HFFc6 (cell line): ENCODE data around the gene LIF. TPM values are rescaled to one million over a fixed set of nuclear protein-coding genes. Genes with fewer than 3 reads are reported as not detected.

Experiments used
- DNase-seq: peaks from one replicate; pipeline ENCODE4 v3.0.0-alpha.2; 2018
- H3K27ac Mint-ChIP-seq: 2 replicates; pipeline ENCODE4 v1.8.0; 2020; ENCODE audit warnings: mild to moderate bottlenecking, mixed read lengths
- H3K27me3 Mint-ChIP-seq: 2 replicates; pipeline ENCODE4 v1.8.0; 2021; ENCODE audit warnings: mild to moderate bottlenecking, moderate library complexity, mixed read lengths; ENCODE audit not compliant: insufficient read depth
- H3K36me3 Mint-ChIP-seq: 2 replicates; pipeline ENCODE4 v1.8.0; 2021; ENCODE audit warnings: low read depth, mixed read lengths
- H3K4me1 Mint-ChIP-seq: 2 replicates; pipeline ENCODE4 v1.8.0; 2020; ENCODE audit warnings: low read depth, mixed read lengths
- H3K4me3 Mint-ChIP-seq: 2 replicates; pipeline ENCODE4 v1.8.0; 2020; ENCODE audit warnings: mild to moderate bottlenecking, moderate library complexity, mixed read lengths
- H3K9me3 Mint-ChIP-seq: 2 replicates; pipeline ENCODE4 v1.8.0; 2020; ENCODE audit warnings: mild to moderate bottlenecking, mixed read lengths
- CTCF ChIP-seq: fragments of 200-600 bp; sonication (generic); IDR thresholded peaks from 2 replicates; pipeline ENCODE4 v1.5.0; 2021; ENCODE audit warnings: antibody characterized with exemption, mild to moderate bottlenecking
- total RNA-seq, 6 experiments: library from RNA; stranded (reverse); fragmentation: NEBNext Ultra II Directional; extraction: Animal tissue kit (Norgen Biotek cat#: 25700); gene quantifications; 2 replicates in 1 of 6; 3 replicates in 5 of 6; pipeline ENCODE4 v1.2.3, GENCODE V29; 2021

The LIF gene
- total RNA-seq, 6 experiments from 2014 or later, result 0.40 to 2.2 (median 1.1) TPM

- no peak for TF ChIP-seq CTCF
- DNase-seq, result no peak
- no peaks in the 10 kb centered on the region for H3K9me3 Mint-ChIP-seq
- peaks cover 26% of the 10 kb centered on the region for H3K4me1 Mint-ChIP-seq
- no peak overlapping the region for H3K4me3 Mint-ChIP-seq
- no peak overlapping the region for H3K27ac Mint-ChIP-seq
- peaks cover 4% of the 10 kb centered on the region; the same call in 1 of the 2 replicates for H3K27me3 Mint-ChIP-seq
- no peaks in the 10 kb centered on the region for H3K36me3 Mint-ChIP-seq
Observed at GRCh38 chr22:30252411-30253204, 6.0 kb upstream of the LIF start.

- H3K36me3 Mint-ChIP-seq, result no peaks in the 10 kb centered on the region
- no peak overlapping the region for H3K4me3 Mint-ChIP-seq
- peak; percentile 27; the same call in 1 of the 2 replicates for TF ChIP-seq CTCF
- peak; percentile 56 for DNase-seq
- peaks cover 4% of the 10 kb centered on the region; the same call in 1 of the 2 replicates for H3K27me3 Mint-ChIP-seq
- peaks cover 29% of the 10 kb centered on the region for H3K4me1 Mint-ChIP-seq
- H3K27ac Mint-ChIP-seq, result peak overlapping the region; percentile 9; the same call in 1 of the 2 replicates
- no peaks in the 10 kb centered on the region for H3K9me3 Mint-ChIP-seq
Observed at GRCh38 chr22:30251711-30252110, 5.2 kb upstream of the LIF start.

- DNase-seq, result peak; percentile 48
- TF ChIP-seq CTCF, result no peak
- peaks cover 4% of the 10 kb centered on the region; the same call in 1 of the 2 replicates for H3K27me3 Mint-ChIP-seq
- H3K4me1 Mint-ChIP-seq, result peaks cover 30% of the 10 kb centered on the region
- no peaks in the 10 kb centered on the region for H3K9me3 Mint-ChIP-seq
- H3K4me3 Mint-ChIP-seq, result no peak overlapping the region
- no peaks in the 10 kb centered on the region for H3K36me3 Mint-ChIP-seq
- H3K27ac Mint-ChIP-seq, result no peak overlapping the region
Observed at GRCh38 chr22:30250661-30251267, 4.2 kb upstream of the LIF start.

GRCh38 chr22:30250039-30250565 lies 3.5 kb upstream of the LIF start:
- H3K36me3 Mint-ChIP-seq, result no peaks in the 10 kb centered on the region
- H3K4me3 Mint-ChIP-seq, result no peak overlapping the region
- H3K27me3 Mint-ChIP-seq, result peaks cover 6% of the 10 kb centered on the region
- peaks cover 30% of the 10 kb centered on the region for H3K4me1 Mint-ChIP-seq
- no peak for DNase-seq
- no peaks in the 10 kb centered on the region for H3K9me3 Mint-ChIP-seq
- TF ChIP-seq CTCF, result no peak
- no peak overlapping the region for H3K27ac Mint-ChIP-seq

GRCh38 chr22:30249049-30250038 lies 2.8 kb upstream of the LIF start:
- Mint-ChIP-seq H3K4me1 (peaks cover 30% of the 10 kb centered on the region), H3K27me3 (peaks cover 10% of the 10 kb centered on the region), H3K27ac (no peak overlapping the region), H3K9me3 (no peaks in the 10 kb centered on the region), H3K4me3 (no peak overlapping the region), H3K36me3 (no peaks in the 10 kb centered on the region)
- no peak for TF ChIP-seq CTCF
- DNase-seq, result no peak
